Natural killer cell (primary cell): ENCODE results near the gene GLP2R. TPM values are rescaled to one million over a fixed set of nuclear protein-coding genes. Genes with fewer than 3 reads are reported as not detected.

Experiments
- ATAC-seq, 3 donors: fragments of 150-1000 bp in 2 of 3; fragments of 200-7000 bp in 1 of 3; cut with Tn5 transposase; 1 replicate in 1 of 3; 2 replicates in 2 of 3; pipeline ENCODE4 v1.10.0; 2021; ENCODE audit warnings: mild to moderate bottlenecking in 2 of 3, moderate library complexity in 2 of 3
- DNase-seq, 2 donors: peaks; one replicate each; pipeline versions ENCODE4 v3.0.0 to v3.0.0-alpha.2; 2013 to 2021; ENCODE audit warnings: mixed read lengths in 1 of 2
- H3K27ac ChIP-seq: one replicate; pipeline ENCODE4 v1.5.1; 2013; ENCODE audit warnings: mild to moderate bottlenecking, low read length
- H3K27me3 ChIP-seq: one replicate; pipeline ENCODE4 v1.6.1; 2013; ENCODE audit warnings: low read length; ENCODE audit not compliant: control insufficient read depth, insufficient read depth
- H3K36me3 ChIP-seq: one replicate; pipeline ENCODE4 v1.6.1; 2013; ENCODE audit warnings: low read length; ENCODE audit not compliant: control insufficient read depth, insufficient read depth
- H3K4me1 ChIP-seq: one replicate; pipeline ENCODE4 v1.6.1; 2013; ENCODE audit warnings: low read length; ENCODE audit not compliant: control insufficient read depth, insufficient read depth
- H3K4me3 ChIP-seq: one replicate; pipeline ENCODE4 v1.5.1; 2013; ENCODE audit warnings: low read length
- H3K9me3 ChIP-seq: one replicate; pipeline ENCODE4 v1.6.1; 2013; ENCODE audit warnings: low read length; ENCODE audit not compliant: control insufficient read depth, insufficient read depth
- H3K27ac Mint-ChIP-seq, 2 donors: one replicate each; pipeline ENCODE4 v1.8.0; 2022; ENCODE audit warnings: mild to moderate bottlenecking in 2 of 2, mixed read lengths in 2 of 2, moderate library complexity in 1 of 2
- H3K27me3 Mint-ChIP-seq, 2 donors: one replicate each; pipeline ENCODE4 v1.8.0; 2022; ENCODE audit warnings: low read depth in 2 of 2, mixed read lengths in 2 of 2
- H3K36me3 Mint-ChIP-seq: one replicate; pipeline ENCODE4 v1.8.0; 2022; ENCODE audit warnings: mixed read lengths
- H3K4me1 Mint-ChIP-seq, 2 donors: one replicate each; pipeline ENCODE4 v1.8.0; 2022; ENCODE audit warnings: mixed read lengths in 2 of 2
- H3K4me3 Mint-ChIP-seq: one replicate; pipeline ENCODE4 v1.8.0; 2022; ENCODE audit warnings: mild to moderate bottlenecking, moderate library complexity, mixed read lengths
- H3K9me3 Mint-ChIP-seq, 2 donors: one replicate each; pipeline ENCODE4 v1.8.0; 2022; ENCODE audit warnings: mixed read lengths in 2 of 2
- WGBS: methylation state at CpG from one replicate; pipeline ENCODE4 v1.1.7; 2013; ENCODE audit warnings: missing lambda C conversion rate; ENCODE audit not compliant: insufficient coverage; 5-methylcytosine and 5-hydroxymethylcytosine counted together
- intact Hi-C: fragments of 100-400 bp; cut with micrococcal nuclease; formaldehyde crosslinking; loops from one replicate; pipeline ENCODE4 v1.14.2; 2022
- total RNA-seq, 4 donors: library from RNA; stranded (reverse); fragments of 120-200 nt in 1 of 4; gene quantifications; one replicate each; pipeline versions ENCODE4 v1.2.3 to v1.2.4, GENCODE V29; 2013 to 2022
- TF ChIP-seq, protein P1 (sequence below): fragments of 200-600 bp; IDR thresholded peaks from one replicate; pipeline ENCODE4 v1.8.0; 2022; ENCODE audit warnings: antibody characterized with exemption

The GLP2R gene
- total RNA-seq, 3 donors from 2014 or later (not counting 1 experiment from before 2014, with no cell fraction given), result not detected

GRCh38 chr17:9843152-9844010, 17.7 kb downstream of the GLP2R start:
- Mint-ChIP-seq H3K4me3 (no peak overlapping the region), H3K4me1 (no peaks in the 10 kb centered on the region), H3K27me3 (peaks cover 6 to 18% of the 10 kb centered on the region in 2 donors), H3K36me3 (no peaks in the 10 kb centered on the region), H3K27ac (no peak overlapping the region), H3K9me3 (no peaks in the 10 kb centered on the region)
- Histone ChIP-seq H3K27me3 (no peaks in the 10 kb centered on the region), H3K36me3 (no peaks in the 10 kb centered on the region), H3K27ac (no peak overlapping the region), H3K4me1 (no peaks in the 10 kb centered on the region), H3K9me3 (no peaks in the 10 kb centered on the region), H3K4me3 (no peak overlapping the region)
- WGBS, result 73% methylated on average over 14 of the region's 14 CpGs
- intact Hi-C loops, result no loop called here
- DNase-seq (no peak), ATAC-seq (no peak)
- TF ChIP-seq, protein P1, sequence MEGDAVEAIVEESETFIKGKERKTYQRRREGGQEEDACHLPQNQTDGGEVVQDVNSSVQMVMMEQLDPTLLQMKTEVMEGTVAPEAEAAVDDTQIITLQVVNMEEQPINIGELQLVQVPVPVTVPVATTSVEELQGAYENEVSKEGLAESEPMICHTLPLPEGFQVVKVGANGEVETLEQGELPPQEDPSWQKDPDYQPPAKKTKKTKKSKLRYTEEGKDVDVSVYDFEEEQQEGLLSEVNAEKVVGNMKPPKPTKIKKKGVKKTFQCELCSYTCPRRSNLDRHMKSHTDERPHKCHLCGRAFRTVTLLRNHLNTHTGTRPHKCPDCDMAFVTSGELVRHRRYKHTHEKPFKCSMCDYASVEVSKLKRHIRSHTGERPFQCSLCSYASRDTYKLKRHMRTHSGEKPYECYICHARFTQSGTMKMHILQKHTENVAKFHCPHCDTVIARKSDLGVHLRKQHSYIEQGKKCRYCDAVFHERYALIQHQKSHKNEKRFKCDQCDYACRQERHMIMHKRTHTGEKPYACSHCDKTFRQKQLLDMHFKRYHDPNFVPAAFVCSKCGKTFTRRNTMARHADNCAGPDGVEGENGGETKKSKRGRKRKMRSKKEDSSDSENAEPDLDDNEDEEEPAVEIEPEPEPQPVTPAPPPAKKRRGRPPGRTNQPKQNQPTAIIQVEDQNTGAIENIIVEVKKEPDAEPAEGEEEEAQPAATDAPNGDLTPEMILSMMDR, result no peak

DNA sequence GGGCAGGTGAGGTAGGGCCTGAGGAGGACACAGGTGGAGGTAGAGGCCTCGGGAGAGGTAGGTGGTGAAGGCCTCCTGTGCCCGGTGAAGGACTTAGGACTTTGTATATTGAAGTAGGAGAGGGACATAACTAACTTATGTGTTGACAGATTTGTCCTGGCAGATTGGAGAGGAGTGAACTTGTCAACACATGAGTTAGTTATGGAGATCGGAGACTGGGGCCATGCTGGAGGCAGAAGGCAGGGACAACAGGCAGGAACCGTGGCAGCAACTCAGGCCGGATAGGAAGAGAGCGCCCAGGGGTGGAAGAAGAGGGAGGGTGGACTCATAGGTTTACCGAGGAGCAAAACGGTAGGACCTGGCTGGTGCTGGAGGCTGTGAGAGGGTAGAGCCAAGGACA, 18.4 kb downstream of the GLP2R start:
- Histone ChIP-seq H3K36me3 (no peaks in the 10 kb centered on the region), H3K27me3 (no peaks in the 10 kb centered on the region), H3K27ac (no peak overlapping the region), H3K9me3 (no peaks in the 10 kb centered on the region), H3K4me3 (no peak overlapping the region), H3K4me1 (no peaks in the 10 kb centered on the region)
- intact Hi-C loops, result no loop called here
- Mint-ChIP-seq H3K4me1 (no peaks in the 10 kb centered on the region), H3K36me3 (no peaks in the 10 kb centered on the region), H3K27me3 (peaks cover 0 to 14% of the 10 kb centered on the region in 2 donors), H3K4me3 (no peak overlapping the region), H3K9me3 (no peaks in the 10 kb centered on the region), H3K27ac (no peak overlapping the region)
- DNase-seq (no peak), ATAC-seq (no peak)
- WGBS, result 90% methylated on average over 8 of the region's 8 CpGs
- TF ChIP-seq, protein P1, result no peak

GRCh38 chr17:9845306-9845705, 19.6 kb downstream of the GLP2R start:
- Mint-ChIP-seq H3K9me3 (no peaks in the 10 kb centered on the region), H3K27me3 (peaks cover 0 to 8% of the 10 kb centered on the region in 2 donors), H3K27ac (no peak overlapping the region), H3K36me3 (no peaks in the 10 kb centered on the region), H3K4me3 (no peak overlapping the region), H3K4me1 (no peaks in the 10 kb centered on the region)
- Histone ChIP-seq H3K27ac (no peak overlapping the region), H3K4me3 (no peak overlapping the region), H3K4me1 (no peaks in the 10 kb centered on the region), H3K27me3 (no peaks in the 10 kb centered on the region), H3K36me3 (no peaks in the 10 kb centered on the region), H3K9me3 (no peaks in the 10 kb centered on the region)
- DNase-seq (no peak), ATAC-seq (no peak)
- TF ChIP-seq, protein P1, result no peak
- intact Hi-C loops, result no loop called here
- 88% methylated on average over 4 of the region's 4 CpGs for WGBS
